AML-193 (cell line): ENCODE results near the gene ZCWPW1.
"Not testable (repeated sequence)": the region's sequence is repeated elsewhere in the genome, so short reads cannot be mapped to it uniquely, and the experiment has no call there.

Source experiments
- DNase-seq, 2 experiments: peaks; one replicate each; lab custom pipeline; 2025; lab: John Stamatoyannopoulos, UW

Gene ZCWPW1

DNA sequence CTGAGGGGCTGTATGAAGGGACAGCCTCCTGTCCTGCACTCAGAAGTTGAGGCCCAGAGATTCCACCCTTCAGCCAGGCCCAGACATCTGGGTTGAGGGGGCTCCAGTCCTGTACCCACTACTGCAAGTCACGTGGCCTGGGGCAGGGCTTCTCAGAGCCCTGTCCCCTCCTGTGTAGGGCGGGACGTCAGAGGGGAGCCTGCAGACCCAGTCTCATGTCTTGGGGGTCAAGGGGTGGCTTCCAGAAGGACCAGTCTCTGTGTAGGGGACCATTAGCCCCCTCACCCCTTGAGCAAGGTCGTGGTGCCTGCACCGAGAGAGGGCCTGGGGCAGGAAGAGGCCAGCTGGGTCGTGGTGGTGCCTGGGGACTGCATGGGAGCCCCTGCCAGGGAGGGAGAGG is 55.8 kb downstream of the ZCWPW1 start:
- no peak for DNase-seq

DNA sequence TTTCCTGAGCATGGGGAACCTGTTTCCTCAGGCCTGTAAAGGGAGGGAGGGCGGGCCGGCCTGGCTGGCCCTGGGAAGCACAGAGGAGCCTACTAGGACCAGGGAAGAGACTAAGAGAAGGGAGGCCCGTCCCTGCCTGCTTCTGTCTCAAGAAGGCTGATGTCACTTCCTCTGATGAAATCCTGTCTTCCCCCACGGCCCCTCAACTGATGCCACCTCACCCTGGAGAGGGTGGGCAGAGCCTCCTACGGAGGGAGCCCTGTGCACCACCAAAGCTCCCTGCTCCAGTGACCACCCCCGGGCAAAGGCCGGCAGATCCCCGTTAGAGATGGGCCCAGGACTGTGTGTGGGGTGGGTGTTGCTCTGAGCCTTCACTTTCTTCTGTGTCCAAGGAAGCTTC is 56.2 kb downstream of the ZCWPW1 start:
- peak; percentile 64 to 72 for DNase-seq

DNA sequence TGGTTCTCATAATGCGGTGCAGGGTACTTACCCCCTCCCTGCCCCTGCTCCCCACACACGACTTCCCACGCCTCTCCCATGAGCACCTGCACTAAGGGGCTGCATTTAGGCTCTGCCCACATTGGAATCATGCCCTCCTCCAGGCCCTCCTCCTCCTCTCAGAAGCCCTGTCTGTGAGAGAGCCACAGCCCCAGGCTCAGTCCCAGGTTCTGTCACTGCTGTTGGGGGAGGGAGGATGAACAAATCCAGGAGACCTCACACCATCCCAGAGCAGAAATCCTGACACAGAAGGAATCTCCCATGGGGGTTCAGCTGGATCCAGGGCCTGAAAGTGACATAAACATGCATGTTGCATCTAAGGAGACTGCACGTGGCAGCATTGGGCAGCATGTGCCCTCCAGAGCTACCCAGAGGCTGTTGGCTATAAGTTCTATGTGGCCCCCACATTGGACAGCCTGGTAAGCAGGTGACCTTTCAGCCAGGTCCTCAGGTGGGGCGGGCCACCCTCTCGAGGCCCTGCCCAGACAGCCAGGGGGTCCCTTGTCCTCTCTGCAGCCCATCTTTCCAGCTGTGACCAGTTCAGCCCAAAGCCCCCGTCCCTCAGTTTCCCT is 56.8 kb downstream of the ZCWPW1 start:
- DNase-seq = no peak

DNA sequence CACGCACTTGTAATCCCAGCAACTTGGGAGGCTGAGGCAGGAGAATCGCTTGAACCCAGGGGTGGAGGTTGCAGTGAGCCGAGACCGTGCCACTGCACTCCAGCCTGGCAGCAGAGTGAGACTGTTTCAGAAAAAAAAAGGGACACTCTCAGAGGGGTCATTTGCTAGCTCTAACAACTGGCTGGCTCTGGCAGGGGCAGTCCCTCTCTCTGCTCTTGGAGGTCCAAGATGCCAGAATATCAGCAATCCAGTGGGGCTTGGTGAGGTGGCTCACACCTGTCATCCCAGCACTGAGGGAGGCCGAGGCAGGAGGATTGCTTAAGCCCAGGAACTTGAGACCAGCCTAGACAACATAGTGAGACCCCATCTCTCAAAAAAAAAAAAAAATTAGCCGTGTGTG is 57.8 kb downstream of the ZCWPW1 start:
- no peak for DNase-seq

DNA sequence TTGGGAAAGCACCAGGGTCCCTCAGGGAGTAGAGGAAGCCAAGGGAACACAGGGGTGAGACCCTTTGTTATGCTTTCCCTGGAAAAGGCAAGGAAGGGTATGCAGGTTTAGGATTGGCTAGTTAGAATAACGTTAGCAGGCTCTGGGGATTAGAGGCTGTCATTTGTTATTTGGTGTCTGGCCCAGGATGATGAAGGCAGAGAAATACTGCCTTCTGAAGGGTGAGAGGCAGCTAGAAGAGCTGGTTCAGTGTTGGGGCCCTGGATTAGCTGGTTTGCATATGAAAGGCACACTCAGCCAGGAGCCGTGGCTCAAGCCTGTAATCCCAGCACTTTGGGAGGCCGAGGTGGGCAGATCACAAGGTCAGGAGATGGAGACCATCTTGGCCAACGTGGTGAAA is 58.2 kb downstream of the ZCWPW1 start:
- no peak for DNase-seq

DNA sequence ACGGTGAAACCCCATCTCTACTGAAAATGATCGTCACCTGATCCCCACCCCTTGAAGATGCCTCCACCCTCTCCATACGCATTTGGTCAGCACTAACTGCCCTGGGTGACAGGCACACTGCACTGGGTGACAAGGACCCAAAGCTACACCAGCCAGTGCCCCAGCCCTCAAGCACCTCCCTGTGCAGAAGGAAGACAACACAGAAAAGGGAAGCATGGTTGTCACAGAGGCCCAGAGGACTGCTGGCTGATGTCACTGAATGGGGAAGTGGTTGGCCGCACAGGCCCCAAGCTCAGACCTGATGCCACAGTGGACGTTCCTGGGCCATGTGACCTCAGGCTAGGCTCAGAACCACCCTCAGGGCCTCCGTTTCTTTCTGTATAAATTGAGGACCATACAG is 59.4 kb downstream of the ZCWPW1 start:
- peak; percentile 97 to 98 for DNase-seq

DNA sequence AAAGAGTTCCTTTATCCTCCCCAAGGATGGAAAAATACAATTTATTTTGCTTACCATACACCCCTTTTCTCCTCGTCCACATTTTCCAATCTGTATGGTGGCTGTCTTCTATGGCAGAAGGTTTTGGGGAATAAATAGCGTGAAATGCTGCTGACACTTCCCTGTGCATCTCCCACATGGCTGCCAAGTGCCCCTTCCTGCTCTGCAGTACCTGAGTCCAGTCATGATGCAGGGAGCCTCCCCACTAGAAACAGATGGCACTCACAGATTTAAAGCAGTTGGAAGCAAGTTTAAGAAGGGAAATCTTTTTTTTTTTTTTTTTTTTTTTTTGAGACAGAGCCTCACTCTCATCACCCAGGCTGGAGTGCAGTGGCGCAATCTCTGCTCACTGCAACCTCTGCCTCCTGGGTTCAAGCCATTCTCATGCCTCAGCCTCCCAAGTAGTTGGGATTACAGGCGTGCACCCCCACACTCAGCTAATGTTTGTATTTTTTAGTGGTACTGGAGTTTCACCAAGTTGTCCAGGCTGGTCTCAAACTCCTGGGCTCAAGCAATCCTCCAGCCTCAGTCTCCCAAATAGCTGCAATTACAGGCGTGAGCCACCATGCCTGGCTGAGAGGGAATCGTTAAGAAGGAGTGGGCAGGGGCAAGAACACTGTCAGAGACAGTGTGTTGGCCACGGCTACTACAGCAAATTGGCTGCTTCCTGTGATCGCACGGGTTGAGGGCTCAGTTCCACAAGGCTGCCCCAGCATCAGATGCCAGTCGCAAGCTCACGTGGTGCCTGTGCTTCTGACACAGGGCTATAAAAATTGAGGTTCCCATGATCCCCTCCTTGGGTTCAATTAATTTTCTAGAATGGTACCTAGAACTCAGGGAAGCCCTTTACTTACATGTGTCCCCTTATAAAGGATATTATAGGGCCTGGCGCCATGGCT is 60.6 kb downstream of the ZCWPW1 start:
- no peak for DNase-seq

DNA sequence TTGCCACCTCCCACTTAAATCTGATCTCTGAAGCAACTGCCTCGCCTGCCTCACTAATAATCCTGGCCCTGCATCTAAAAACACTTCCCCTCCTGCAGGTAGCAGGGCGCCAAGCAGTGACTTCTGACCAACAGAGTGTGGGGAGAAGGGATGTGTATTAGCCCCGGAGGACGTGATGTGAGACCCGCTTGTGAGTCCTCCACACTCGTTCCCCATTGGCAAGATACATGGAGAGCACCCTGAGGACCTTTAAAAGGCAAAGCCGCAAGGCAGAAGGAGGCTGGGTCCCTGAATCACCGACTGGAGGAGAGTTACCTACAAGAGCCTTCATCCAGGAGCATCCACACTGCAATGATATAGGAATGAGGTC is 61.3 kb downstream of the ZCWPW1 start:
- no peak for DNase-seq

DNA sequence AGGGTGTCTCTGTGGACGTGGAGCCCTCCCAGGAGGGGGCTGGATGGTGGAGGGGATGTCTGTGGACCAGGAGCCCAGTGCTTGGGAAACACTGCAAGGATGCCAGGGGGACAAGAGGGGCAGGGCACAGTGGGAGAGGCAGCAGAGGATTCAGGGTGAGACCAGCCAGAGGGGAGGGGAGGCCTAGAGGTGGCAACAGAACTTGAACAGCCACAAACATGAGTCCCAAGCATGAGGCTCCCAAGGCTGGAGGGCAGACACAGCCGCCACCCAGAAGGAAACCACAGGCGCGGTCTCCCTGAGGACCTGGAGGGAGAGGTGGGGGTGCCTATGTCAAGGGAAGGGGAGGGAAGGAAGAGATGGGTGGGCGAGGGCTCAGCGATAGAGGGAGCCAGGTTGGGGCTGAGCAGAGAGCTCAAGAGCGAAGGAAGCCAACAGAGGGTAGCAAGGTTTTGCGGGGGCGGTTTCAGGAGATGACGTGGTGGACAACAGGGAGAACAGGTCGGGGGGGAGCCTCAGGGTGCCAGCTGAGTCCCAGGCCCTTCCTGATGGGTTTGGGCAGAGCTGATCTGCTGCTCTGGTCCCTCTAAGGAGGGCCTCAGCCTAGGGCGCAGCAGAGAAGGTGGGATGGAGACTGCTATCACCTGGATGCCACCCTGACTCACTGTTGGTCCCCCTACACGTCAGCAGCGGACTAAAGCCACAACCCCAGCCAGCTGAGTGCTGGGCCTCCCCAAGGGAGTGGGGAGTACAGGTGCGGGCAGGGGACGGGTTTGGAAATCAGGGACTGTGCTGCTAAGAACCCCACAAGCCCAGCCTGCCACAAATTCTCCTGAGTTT is 61.9 kb downstream of the ZCWPW1 start:
- DNase-seq = no peak

DNA sequence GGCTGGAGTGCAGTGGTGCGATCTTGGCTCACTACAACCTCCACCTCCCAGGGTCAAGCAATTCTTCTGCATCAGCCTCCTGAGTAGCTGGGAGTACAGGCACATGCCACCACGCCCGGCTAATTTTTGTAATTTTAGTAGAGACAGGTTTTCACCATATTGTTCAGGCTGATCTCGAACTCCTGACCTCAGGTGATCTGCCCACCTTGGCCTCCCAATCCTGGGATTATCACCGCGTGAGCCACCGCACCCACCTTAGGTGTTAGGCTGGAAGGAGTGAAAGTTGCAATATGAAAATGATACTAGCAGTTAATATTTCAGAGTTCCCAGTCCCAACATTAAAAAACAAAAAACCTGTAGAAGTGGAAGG is 62.5 kb downstream of the ZCWPW1 start:
- not testable (repeated sequence) for DNase-seq

DNA sequence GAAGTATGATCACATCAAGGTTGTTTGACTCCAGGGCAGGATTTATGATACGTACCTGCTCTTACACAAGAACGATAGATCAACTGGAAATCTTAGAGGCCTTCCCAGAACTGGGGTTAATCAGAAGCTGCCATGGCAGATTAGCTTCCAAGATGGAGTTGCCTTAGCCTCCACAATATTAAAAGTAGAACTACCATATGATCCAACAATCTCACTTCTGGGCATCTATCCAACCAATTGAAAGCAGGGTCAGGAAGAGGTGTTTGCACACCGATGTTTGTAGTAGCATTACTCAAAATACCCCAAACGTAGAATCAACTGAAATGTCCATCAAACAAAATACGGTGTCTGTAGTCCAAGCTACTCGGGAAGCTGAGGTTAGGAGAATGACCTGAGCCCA is 64.0 kb downstream of the ZCWPW1 start:
- DNase-seq = no peak

DNA sequence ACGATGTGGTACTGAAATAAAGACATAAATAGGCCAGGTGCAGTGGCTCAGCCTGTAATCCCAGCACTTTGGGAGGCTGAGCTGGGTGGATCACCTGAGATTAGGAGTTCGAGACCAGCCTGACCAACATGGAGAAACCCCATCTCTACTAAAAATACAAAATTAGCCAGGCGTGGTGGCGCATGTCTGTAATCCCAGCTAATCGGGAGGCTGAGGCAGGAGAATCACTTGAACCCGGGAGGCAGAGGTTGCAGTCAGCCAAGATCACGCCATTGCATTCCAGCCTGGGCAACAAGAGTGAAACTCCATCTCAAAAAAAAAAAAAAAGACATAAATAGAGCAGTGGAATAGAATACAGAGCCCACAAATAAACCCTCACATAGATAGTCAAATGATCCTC is 64.7 kb downstream of the ZCWPW1 start:
- DNase-seq = not testable (repeated sequence)

DNA sequence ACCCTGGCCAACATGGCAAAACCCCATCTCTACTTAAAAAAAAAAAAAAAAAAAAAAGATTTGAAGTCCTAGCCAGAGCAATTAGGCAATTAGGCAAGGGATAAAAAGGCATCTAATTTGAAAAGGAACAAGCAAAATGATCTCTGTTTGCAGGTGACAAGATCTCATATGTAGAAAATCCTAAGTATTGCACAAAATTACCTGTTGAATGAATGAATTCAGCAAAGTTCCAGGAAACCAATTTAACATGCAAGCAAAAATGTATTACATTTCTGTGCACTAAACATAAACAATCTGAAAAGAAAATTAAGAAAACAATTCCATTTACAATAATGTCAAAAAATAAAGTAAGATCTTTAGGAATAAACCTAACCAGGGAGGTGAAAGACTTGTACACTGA is 65.4 kb downstream of the ZCWPW1 start:
- no peak for DNase-seq

DNA sequence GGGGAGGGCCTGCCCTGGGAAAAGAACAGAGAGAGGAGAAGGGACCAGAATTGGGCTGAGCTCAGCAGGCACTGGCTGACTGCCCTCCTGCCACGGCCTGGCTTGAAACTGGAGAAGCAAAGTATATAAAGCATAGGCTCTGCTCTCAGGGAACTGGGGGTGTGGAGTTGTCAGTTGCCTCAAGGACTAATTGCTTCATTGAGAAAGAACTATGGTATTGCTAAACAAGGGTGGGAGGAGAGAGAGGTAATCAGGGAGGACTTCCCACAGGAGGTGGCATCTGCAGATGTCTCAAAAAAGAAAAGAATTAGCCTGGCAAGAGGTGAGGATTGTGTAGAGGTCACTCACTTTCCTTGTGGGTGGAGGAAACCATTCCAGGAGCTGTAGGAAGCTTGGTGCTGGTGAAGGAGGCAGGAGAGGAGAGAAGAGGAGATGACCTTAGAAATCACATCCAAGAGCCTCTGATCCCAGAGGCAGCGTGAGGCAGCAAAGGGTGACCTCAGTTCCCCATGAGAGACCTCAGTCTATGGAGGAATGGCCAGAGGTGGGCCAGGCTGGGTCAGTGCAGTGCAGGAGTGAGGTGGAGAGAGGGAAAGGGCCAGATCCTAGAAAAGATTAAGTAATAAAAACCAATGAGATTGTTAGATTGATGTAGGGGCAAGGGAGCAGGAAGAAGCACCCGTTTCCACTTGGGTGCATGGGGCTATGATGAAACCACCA is 68.2 kb downstream of the ZCWPW1 start:
- DNase-seq = peak; percentile 38 to 39

DNA sequence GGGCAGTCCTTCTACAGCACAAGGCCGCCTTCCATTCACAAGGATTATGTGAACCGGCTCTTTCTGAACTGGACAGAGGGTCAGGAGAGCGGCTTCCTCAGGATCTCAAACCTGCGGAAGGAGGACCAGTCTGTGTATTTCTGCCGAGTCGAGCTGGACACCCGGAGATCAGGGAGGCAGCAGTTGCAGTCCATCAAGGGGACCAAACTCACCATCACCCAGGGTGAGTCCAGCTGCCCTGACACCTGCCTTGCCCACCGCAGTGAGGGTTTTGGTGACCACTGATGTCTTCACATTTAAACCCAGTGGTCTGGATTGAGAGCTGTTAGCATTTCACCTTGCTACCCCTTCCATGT is 69.7 kb downstream of the ZCWPW1 start:
- DNase-seq = no peak

DNA sequence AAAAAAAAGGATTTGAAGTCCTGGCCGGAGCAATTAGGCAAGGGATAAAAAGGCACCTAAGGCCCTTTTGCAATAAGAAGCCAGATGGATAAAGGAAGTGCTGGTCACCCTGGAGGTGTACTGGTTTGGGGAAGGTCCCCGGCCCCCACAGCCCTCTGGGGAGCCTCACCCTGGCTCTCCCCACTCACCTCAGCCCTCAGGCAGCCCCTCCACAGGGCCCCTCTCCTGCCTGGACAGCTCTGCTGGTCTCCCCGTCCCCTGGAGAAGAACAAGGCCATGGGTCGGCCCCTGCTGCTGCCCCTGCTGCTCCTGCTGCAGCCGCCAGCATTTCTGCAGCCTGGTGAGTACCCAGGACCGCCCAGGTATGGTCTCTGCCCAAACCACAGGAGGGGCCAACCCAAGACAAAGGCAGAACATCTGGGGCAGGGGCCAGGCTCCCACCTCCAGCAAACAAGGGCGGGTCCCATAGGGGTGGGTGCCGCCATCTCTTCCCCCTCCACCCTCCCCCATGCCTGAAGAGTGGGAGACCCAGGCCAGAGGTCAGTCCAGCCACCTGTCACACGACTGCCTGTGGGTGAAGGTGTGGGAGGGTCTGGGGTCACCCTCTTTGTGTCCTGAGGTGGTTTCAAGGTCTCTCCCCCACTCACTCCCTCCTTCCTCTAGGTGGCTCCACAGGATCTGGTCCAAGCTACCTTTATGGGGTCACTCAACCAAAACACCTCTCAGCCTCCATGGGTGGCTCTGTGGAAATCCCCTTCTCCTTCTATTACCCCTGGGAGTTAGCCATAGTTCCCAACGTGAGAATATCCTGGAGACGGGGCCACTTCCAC is 70.3 kb downstream of the ZCWPW1 start, which contains the start of gene PILRB:
Gene PILRB, plus strand, starts transcription at position 91 of the 830 bp plus-strand sequence. Its CDS starts 186 bp downstream, at position 277.
- DNase-seq = no peak

DNA sequence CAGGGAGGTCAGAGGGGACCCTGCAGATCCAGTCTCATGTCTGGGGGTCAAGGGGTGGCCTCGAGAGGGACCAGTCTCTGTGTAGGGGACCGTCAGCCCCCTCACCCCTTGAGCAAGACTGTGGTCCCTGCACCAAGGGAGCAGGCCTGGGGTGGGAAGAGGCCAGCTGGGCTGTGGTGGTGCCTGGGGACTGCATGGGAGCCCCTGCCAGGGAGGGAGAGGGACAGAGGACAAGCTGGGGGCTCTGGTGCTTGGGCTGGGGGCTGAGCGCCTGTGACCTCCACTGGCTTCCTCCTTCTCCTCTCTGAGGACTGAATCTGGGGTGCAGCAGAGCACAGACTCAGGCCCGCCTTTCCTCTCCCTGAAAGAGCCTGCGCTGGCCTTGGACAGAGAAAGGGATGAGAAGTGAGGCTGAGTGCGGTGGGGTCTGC is 71.4 kb downstream of the ZCWPW1 start:
- no peak for DNase-seq

DNA sequence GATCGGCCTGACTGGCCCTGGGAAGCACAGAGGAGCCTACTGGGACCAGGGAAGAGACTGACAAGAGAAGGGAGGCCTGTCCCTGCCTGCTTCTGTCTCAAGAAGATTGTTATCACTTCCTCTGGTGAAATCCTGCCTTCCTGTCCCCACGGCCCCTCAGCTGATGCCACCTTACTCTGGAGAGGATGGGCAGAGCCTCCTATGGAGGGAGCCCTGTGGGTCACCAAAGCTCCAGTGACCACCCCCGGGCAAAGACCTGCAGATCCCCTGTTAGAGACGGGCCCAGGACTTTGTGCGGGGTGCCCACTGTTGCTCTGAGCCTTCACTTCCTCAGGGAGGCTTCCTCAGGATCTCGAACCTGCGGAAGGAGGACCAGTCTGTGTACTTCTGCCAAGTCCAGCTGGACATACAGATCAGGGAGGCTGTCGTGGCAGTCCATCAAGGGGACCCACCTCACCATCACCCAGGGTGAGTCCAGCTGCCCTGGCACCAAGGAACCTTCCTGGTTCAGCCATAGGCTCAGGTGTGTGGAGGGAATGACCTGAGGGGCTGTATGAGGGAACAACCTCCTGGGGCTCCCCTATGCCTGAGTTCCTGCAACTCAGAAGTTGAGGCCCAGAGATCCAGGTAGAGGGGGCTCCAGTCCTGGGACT is 72.0 kb downstream of the ZCWPW1 start:
- DNase-seq = no peak

DNA sequence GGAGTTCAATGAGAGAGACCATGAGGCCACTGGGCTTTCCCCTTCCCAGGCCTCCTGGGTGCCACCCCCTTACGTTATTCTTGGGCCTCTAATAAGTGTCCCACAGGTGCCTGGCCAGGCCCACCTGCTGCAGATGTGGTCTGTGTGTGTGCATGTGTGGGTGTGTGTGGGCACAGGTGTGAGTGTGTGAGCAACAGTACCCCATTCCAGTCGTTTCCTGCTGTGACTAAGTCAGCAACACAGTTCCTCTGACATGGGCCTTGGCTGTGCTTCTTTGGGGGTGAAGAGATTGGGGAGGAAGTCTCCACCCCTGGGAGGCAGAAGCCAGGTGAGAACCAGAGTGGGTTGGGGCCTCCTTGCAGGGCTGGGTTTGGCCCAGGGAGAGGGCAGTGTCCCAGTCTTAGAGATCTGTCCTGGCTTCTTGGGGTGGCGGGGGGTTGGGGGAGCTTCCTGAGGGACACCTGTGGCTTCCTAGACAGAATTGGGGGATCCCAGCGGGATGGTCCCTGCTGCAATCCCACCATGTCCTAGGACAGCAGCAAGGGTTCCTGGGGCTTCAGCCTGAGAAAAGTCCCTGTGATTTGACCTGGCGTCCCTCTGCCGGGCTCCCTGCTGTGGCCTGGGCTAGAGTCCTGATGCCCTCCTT is 74.7 kb downstream of the ZCWPW1 start:
- no peak for DNase-seq
